Measurements from ENCODE around the gene OPHN1. TPM values are rescaled to one million over a fixed set of nuclear protein-coding genes. Genes with fewer than 3 reads are reported as not detected.
A peak's percentile ranks its signal among the peaks of the same experiment; 100 is the strongest.

The OPHN1 gene
- total RNA-seq, 1 donor from 2014 or later: 10.7 TPM

DNA sequence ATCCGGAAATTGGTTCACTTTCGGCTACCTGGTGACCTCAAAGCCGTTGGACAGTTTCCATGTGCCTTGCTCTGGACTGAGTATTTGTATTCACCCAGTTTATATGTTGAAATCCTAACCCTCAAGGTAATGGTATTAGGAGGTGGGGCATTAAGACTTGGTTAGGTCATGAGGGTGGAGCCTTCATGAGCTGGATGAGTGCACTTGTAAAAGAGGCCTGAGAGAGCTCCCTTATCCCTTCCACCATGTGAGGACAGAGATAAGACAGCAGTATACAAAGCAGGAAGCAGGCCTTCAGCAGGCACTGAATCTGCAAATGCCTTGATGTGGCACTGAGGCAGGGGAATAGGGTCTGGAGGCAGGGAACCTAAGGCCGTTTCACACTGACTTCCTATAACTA lies 5.3 kb upstream of the OPHN1 start:
- peaks cover 15% of the 10 kb centered on the region for H3K4me1 ChIP-seq
- TF ChIP-seq, protein P1, sequence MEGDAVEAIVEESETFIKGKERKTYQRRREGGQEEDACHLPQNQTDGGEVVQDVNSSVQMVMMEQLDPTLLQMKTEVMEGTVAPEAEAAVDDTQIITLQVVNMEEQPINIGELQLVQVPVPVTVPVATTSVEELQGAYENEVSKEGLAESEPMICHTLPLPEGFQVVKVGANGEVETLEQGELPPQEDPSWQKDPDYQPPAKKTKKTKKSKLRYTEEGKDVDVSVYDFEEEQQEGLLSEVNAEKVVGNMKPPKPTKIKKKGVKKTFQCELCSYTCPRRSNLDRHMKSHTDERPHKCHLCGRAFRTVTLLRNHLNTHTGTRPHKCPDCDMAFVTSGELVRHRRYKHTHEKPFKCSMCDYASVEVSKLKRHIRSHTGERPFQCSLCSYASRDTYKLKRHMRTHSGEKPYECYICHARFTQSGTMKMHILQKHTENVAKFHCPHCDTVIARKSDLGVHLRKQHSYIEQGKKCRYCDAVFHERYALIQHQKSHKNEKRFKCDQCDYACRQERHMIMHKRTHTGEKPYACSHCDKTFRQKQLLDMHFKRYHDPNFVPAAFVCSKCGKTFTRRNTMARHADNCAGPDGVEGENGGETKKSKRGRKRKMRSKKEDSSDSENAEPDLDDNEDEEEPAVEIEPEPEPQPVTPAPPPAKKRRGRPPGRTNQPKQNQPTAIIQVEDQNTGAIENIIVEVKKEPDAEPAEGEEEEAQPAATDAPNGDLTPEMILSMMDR (IDR thresholded peaks at IDR 0.05): no peak
- H3K27me3 ChIP-seq (ENCODE audit: low read depth): no peaks in the 10 kb centered on the region
- peak overlapping the region; percentile 24 for H3K27ac ChIP-seq
- no peak overlapping the region for H3K4me3 ChIP-seq
- DNase-seq (no peak), ATAC-seq (peak; percentile 81 to 82)
- intact Hi-C loops (cut with DNase I): no loop called here
- H3K9me3 ChIP-seq: no peaks in the 10 kb centered on the region
- no peaks in the 10 kb centered on the region for H3K36me3 ChIP-seq

DNA sequence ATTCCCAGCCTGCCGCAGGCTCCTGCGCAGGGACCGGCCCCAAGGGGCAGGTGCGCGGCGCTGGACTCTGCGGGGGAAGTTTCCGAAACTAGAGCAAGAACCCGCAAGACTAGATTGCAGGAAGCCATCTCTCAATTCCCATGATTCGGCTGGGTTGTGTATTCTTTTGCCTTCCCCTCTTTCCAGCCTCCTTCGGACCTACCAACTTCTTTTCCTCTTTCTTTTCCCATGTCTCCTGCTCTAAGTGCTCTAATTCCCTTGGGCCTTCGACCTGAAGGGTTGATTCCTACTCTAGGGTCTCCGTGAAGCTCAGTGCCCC lies 645 bp upstream of the OPHN1 start:
- Histone ChIP-seq H3K27ac (peak overlapping the region; percentile 83), H3K36me3 (no peaks in the 10 kb centered on the region), H3K4me3 (peak overlapping the region; percentile 72), H3K4me1 (peaks cover 7% of the 10 kb centered on the region), H3K9me3 (no peaks in the 10 kb centered on the region), H3K27me3 (ENCODE audit: low read depth) (no peaks in the 10 kb centered on the region)
- intact Hi-C loops (cut with DNase I): no loop called here
- TF ChIP-seq, protein P1 (IDR thresholded peaks at IDR 0.05): no peak
- no peak for DNase-seq
- no peak for ATAC-seq

DNA sequence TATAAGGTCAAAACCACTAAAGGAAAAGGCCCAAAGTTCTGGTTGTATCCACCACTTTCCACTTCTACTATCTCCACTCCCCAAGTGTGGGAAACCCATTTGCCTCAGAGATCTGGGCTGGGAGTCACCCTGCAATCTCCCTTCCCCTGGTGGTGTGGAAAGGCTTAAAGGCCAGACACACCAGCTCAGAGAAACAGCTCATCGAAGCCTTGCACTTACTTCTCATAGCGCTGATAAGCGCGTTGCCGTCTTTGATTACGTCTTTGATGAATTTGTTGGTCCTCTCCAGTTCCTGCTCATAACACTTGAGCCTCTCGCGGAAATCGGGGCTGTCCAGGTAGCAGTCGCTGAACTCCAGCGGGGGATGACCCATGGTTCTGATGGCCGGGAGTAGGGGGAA lies 647 bp downstream of the OPHN1 start:
- Histone ChIP-seq H3K36me3 (no peaks in the 10 kb centered on the region), H3K9me3 (no peaks in the 10 kb centered on the region), H3K27me3 (ENCODE audit: low read depth) (no peaks in the 10 kb centered on the region), H3K4me3 (peak overlapping the region; percentile 72), H3K27ac (peak overlapping the region; percentile 83), H3K4me1 (peaks cover 7% of the 10 kb centered on the region)
- TF ChIP-seq, protein P1 (IDR thresholded peaks at IDR 0.05): no peak
- intact Hi-C loops (cut with DNase I): no loop called here
- ATAC-seq (peak; percentile 16 to 44), DNase-seq (no peak)

DNA sequence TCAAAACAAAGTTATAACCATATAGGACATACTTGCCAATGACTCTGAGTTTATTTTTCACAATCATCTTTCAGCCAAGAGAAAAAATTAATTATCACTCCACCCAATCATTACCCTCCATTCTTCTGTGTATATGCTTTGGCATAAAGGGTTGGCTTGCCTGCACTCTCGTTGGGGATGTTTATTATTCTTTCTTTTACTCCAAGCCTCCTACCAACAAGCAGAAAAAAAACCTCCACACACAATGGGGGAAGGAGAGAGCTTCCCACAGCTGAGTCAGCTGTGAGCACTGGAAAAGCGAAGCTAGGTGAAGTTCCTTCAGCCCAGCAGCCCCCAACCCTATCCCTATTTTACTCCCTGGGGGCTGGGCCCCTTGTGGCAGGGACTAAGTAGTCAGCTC lies 1.5 kb downstream of the OPHN1 start:
- Histone ChIP-seq H3K4me1 (peaks cover 7% of the 10 kb centered on the region), H3K36me3 (no peaks in the 10 kb centered on the region), H3K27me3 (ENCODE audit: low read depth) (no peaks in the 10 kb centered on the region), H3K27ac (no peak overlapping the region), H3K9me3 (no peaks in the 10 kb centered on the region), H3K4me3 (peak overlapping the region; percentile 72)
- no peak for DNase-seq
- no peak for ATAC-seq
- intact Hi-C loops (cut with DNase I): no loop called here
- TF ChIP-seq, protein P1 (IDR thresholded peaks at IDR 0.05): no peak

DNA sequence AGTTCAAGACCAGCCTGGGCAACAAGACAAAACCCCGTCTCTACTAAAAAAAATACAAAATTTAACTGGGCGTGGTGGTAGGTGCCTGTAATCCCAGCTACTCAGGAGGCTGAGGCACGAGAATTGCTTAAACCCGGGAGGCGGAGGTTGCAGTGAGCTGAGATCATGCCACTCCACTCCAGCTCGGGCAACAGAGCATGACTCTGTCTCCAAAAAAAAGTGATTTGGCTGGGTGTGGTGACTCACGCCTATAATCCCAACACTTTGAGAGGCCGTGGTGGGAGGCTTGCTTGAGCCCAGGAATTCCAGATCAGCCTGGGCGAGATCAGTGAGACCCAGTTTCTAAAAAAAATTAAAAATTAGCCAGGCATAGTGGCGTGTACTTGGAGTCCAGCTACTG lies 4.1 kb downstream of the OPHN1 start:
- DNase-seq (no peak), ATAC-seq (no peak)
- Histone ChIP-seq H3K27ac (no peak overlapping the region), H3K9me3 (no peaks in the 10 kb centered on the region), H3K4me3 (no peak overlapping the region), H3K27me3 (ENCODE audit: low read depth) (no peaks in the 10 kb centered on the region), H3K36me3 (no peaks in the 10 kb centered on the region), H3K4me1 (peaks cover 7% of the 10 kb centered on the region)
- TF ChIP-seq, protein P1 (IDR thresholded peaks at IDR 0.05): no peak
- intact Hi-C loops (cut with DNase I): no loop called here

DNA sequence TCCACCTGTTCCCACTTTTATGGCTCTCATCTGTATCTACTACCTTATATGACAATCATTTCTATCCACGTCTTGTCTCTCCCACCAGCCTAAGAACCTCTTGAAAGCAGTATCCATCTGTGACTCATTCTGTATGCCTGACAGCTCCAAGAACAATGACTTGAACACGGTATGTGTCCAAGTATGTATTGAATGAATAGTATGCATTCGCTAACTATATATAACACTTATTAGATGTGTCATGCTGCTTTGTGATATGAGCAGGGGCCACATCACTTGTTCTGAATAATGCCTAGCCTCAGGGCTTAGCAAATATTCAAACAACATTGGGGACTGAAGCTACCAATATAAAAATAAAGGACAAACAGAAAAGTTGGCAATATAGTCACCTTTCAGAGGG lies 4.9 kb downstream of the OPHN1 start:
- H3K27ac ChIP-seq: no peak overlapping the region
- intact Hi-C loops (cut with DNase I): no loop called here
- TF ChIP-seq, protein P1 (IDR thresholded peaks at IDR 0.05): no peak
- H3K4me1 ChIP-seq: peaks cover 7% of the 10 kb centered on the region
- no peaks in the 10 kb centered on the region for H3K36me3 ChIP-seq
- ATAC-seq (no peak), DNase-seq (no peak)
- no peak overlapping the region for H3K4me3 ChIP-seq
- no peaks in the 10 kb centered on the region for H3K27me3 ChIP-seq (ENCODE audit: low read depth)
- no peaks in the 10 kb centered on the region for H3K9me3 ChIP-seq

All from lower lobe of right lung (tissue), 2 donors.